HG03097 (cell line): ENCODE measurements around the gene CUX1.

ENCODE experiments used
- ATAC-seq: cut with Tn5 transposase; IDR thresholded peaks from one replicate; pipeline ENCODE4 v1.9.1; 2021; ENCODE audit not compliant: unreplicated experiment, low FRiP score

CUX1 gene

GRCh38 chr7:102253066-102253972, 435.9 kb downstream of the CUX1 start:
- ATAC-seq, result no peak

- ATAC-seq, result no peak
Measured at GRCh38 chr7:102253973-102254370, 436.5 kb downstream of the CUX1 start.

- ATAC-seq, result no peak
Measured at GRCh38 chr7:102254521-102254920, 437.1 kb downstream of the CUX1 start.

GRCh38 chr7:102255501-102255900, 438.1 kb downstream of the CUX1 start:
- ATAC-seq, result no peak

GRCh38 chr7:102255916-102256315, 438.5 kb downstream of the CUX1 start:
- no peak for ATAC-seq

- no peak for ATAC-seq
Measured at GRCh38 chr7:102258073-102258748, 440.8 kb downstream of the CUX1 start.

GRCh38 chr7:102258749-102259107, 441.3 kb downstream of the CUX1 start:
- ATAC-seq, result no peak

- ATAC-seq, result no peak
Measured at GRCh38 chr7:102260856-102261255, 443.4 kb downstream of the CUX1 start.

GRCh38 chr7:102261451-102261850, 444.0 kb downstream of the CUX1 start:
- ATAC-seq, result no peak

GRCh38 chr7:102262546-102262945, 445.1 kb downstream of the CUX1 start:
- no peak for ATAC-seq

GRCh38 chr7:102264367-102264891, 447.0 kb downstream of the CUX1 start:
- no peak for ATAC-seq

GRCh38 chr7:102266541-102266940, 449.1 kb downstream of the CUX1 start:
- ATAC-seq, result no peak

- no peak for ATAC-seq
Measured at GRCh38 chr7:102268635-102269034, 451.2 kb downstream of the CUX1 start.

GRCh38 chr7:102270178-102270887, 452.9 kb downstream of the CUX1 start:
- no peak for ATAC-seq

GRCh38 chr7:102271158-102271798, 453.9 kb downstream of the CUX1 start:
- no peak for ATAC-seq

GRCh38 chr7:102272075-102272916, 454.9 kb downstream of the CUX1 start:
- no peak for ATAC-seq

- ATAC-seq, result no peak
Measured at GRCh38 chr7:102272917-102273748, 455.7 kb downstream of the CUX1 start.

- no peak for ATAC-seq
Measured at GRCh38 chr7:102273749-102274712, 456.6 kb downstream of the CUX1 start.
